B cell (primary cell): ENCODE data around the gene TMEM163. TPM values are rescaled to one million over a fixed set of nuclear protein-coding genes. Genes with fewer than 3 reads are reported as not detected.

Source experiments
- ATAC-seq: fragments of 200-7000 bp; cut with Tn5 transposase; one replicate; pipeline ENCODE4 v1.10.0; 2021; ENCODE audit warnings: low read depth, mild to moderate bottlenecking, moderate number of reproducible peaks, moderate library complexity
- CTCF ChIA-PET: fragments of 350-600 bp; sonication (Branson Sonifier 250); formaldehyde crosslinking; loops from one replicate; lab custom pipeline; 2021; ENCODE audit warnings: antibody characterized with exemption, inconsistent platforms; lab: Charles Lee
- POLR2A ChIA-PET: fragments of 350-600 bp; sonication (Branson Sonifier 250); formaldehyde crosslinking; loops from one replicate; lab custom pipeline; 2021; ENCODE audit warnings: antibody characterized with exemption; lab: Charles Lee
- DNase-seq: peaks from one replicate; pipeline ENCODE4 v3.0.0; 2013
- H2AFZ ChIP-seq: 2 replicates; pipeline ENCODE4 v1.6.1; 2012; ENCODE audit warnings: mild to moderate bottlenecking, low read depth, low read length; ENCODE audit not compliant: insufficient read depth, poor library complexity, severe bottlenecking
- H3K27ac ChIP-seq, 2 donors: 1 replicate in 1 of 2; 2 replicates in 1 of 2; pipeline ENCODE4 v1.5.1; 2012 to 2013; ENCODE audit warnings: low read length in 2 of 2, mild to moderate bottlenecking in 2 of 2, moderate library complexity in 1 of 2
- H3K27me3 ChIP-seq, 4 experiments: fragments of 200-600 bp in 1 of 4; sonication (generic) in 1 of 4; replicated peaks in 1 of 4; 1 replicate in 2 of 4; 2 replicates in 2 of 4; pipeline versions ENCODE4 v1.6.1 to v1.7.0; 2013 to 2016; ENCODE audit warnings: low read length in 3 of 4, mild to moderate bottlenecking in 2 of 4, mixed read lengths in 1 of 4, moderate library complexity in 1 of 4; ENCODE audit not compliant: insufficient read depth in 4 of 4, control insufficient read depth in 3 of 4; ENCODE audit errors: control extremely low read depth in 1 of 4
- H3K36me3 ChIP-seq, 2 experiments: replicated peaks in 1 of 2; 1 replicate in 1 of 2; 2 replicates in 1 of 2; pipeline versions ENCODE4 v1.6.1 to v1.7.1; 2013; ENCODE audit warnings: low read length in 1 of 2; ENCODE audit not compliant: insufficient read depth in 2 of 2, control insufficient read depth in 1 of 2; ENCODE audit errors: control extremely low read depth in 1 of 2, extremely low read depth in 1 of 2
- H3K4me1 ChIP-seq, 2 donors: fragments of 200-600 bp in 1 of 2; sonication (generic) in 1 of 2; 1 replicate in 1 of 2; 2 replicates in 1 of 2; pipeline versions ENCODE4 v1.5.1 to v1.6.1; 2013 to 2017; ENCODE audit warnings: low read length in 2 of 2; ENCODE audit not compliant: control insufficient read depth in 2 of 2, insufficient read depth in 2 of 2
- H3K4me2 ChIP-seq: replicated peaks from 2 replicates; pipeline ENCODE3; 2012; ENCODE audit warnings: mild to moderate bottlenecking, low read depth, low read length; ENCODE audit not compliant: poor library complexity, severe bottlenecking
- H3K4me3 ChIP-seq, 5 experiments: fragments of 200-600 bp in 1 of 5; sonication (generic) in 1 of 5; 1 replicate in 3 of 5; 2 replicates in 2 of 5; pipeline versions ENCODE4 v1.5.1 to v1.7.0; 2011 to 2016; ENCODE audit warnings: low read length in 4 of 5, mild to moderate bottlenecking in 4 of 5, low read depth in 2 of 5, control low read depth in 1 of 5, moderate library complexity in 1 of 5; ENCODE audit not compliant: insufficient read depth in 1 of 5; ENCODE audit errors: control extremely low read depth in 1 of 5, extremely low read depth in 1 of 5
- H3K79me2 ChIP-seq: fragments of 200-600 bp; sonication (generic); one replicate; pipeline ENCODE4 v1.6.0; 2016; ENCODE audit warnings: low read length; ENCODE audit not compliant: control insufficient read depth, insufficient read depth
- H3K9ac ChIP-seq: fragments of 200-600 bp; sonication (generic); 2 replicates; pipeline ENCODE4 v1.6.1; 2017; ENCODE audit warnings: mild to moderate bottlenecking, low read length, moderate library complexity
- H3K9me3 ChIP-seq, 3 donors: one replicate each; pipeline versions ENCODE4 v1.6.1 to v1.7.1; 2013; ENCODE audit warnings: low read length in 2 of 3; ENCODE audit not compliant: control insufficient read depth in 2 of 3, insufficient read depth in 1 of 3; ENCODE audit errors: control extremely low read depth in 1 of 3
- H4K20me1 ChIP-seq: 2 replicates; pipeline ENCODE4 v1.6.0; 2012; ENCODE audit warnings: mild to moderate bottlenecking, low read length; ENCODE audit not compliant: insufficient read depth, control insufficient read depth, poor library complexity, severe bottlenecking
- H3K27ac Mint-ChIP-seq: one replicate; pipeline ENCODE4 v1.8.0; 2021; ENCODE audit warnings: mixed read lengths
- H3K27me3 Mint-ChIP-seq: one replicate; pipeline ENCODE4 v1.8.0; 2021; ENCODE audit warnings: mixed read lengths
- H3K4me1 Mint-ChIP-seq: one replicate; pipeline ENCODE4 v1.8.0; 2021; ENCODE audit warnings: mixed read lengths
- H3K4me3 Mint-ChIP-seq: one replicate; pipeline ENCODE4 v1.8.0; 2021; ENCODE audit warnings: mixed read lengths
- H3K9me3 Mint-ChIP-seq: one replicate; pipeline ENCODE4 v1.8.0; 2022; ENCODE audit warnings: mixed read lengths; ENCODE audit not compliant: insufficient read depth
- EZH2 ChIP-seq: IDR thresholded peaks from 2 replicates; pipeline ENCODE4 v1.6.1; 2012; ENCODE audit warnings: borderline replicate concordance, low read depth, mild to moderate bottlenecking, moderate library complexity, low read length; ENCODE audit not compliant: insufficient read depth, poor library complexity, severe bottlenecking
- WGBS: methylation state at CpG from one replicate; pipeline ENCODE4 v1.1.5; 2013; ENCODE audit warnings: missing lambda C conversion rate; ENCODE audit not compliant: insufficient coverage; 5-methylcytosine and 5-hydroxymethylcytosine counted together
- intact Hi-C: fragments of 100-400 bp; cut with micrococcal nuclease; formaldehyde crosslinking; loops from one replicate; pipeline ENCODE4 v1.10.0; 2022
- polyA plus RNA-seq: library from polyadenylated mRNA; depleted of rRNA; stranded (reverse); fragments of >200 nt; gene quantifications from 2 replicates; pipeline ENCODE4 v1.2.3, GENCODE V29; 2012
- total RNA-seq, 2 donors: library from RNA; stranded (reverse); fragments of 120-200 nt in 1 of 2; gene quantifications; 1 replicate in 1 of 2; 2 replicates in 1 of 2; pipeline versions ENCODE4 v1.2.3 to v1.2.4, GENCODE V29; 2013 to 2022
- TF ChIP-seq, protein P1 (sequence below): fragments of 200-600 bp; IDR thresholded peaks from one replicate; pipeline ENCODE4 v1.8.0; 2022; ENCODE audit warnings: antibody characterized with exemption, mild to moderate bottlenecking

TMEM163 gene
- total and polyA plus RNA-seq, 2 donors (not counting 1 experiment from before 2014, with no cell fraction given): 2.6 to 5.6 TPM

DNA sequence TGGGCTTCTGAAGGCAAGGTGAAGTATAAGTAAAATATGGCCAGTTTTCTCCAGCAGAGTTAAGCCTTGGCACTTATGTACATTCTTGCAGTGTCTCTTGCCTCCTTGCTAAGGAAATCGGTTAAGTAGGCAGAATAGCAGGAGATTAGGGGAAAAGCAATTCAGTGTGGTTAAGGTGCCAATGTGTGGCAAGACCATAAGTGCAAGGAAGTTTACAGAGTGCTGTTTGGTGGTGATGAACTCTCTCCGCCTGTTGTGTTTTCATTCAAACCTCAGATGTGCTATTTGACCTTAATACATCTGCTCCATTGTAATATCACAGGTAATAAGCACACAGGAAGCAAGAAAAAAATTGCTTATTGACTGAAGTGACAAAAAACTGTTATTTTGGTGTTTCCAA, 308.8 kb downstream of the TMEM163 start:
- intact Hi-C loops: loop anchor here (5.0 kb wide), 1 partner anchor 203 kb away; no protein-coding TSS in a partner anchor
- ATAC-seq (no peak), DNase-seq (no peak)
- H3K27me3 Mint-ChIP-seq: no peaks in the 10 kb centered on the region
- Histone ChIP-seq H3K9me3 (no peaks in the 10 kb centered on the region), H3K79me2 (peaks cover 47% of the 10 kb centered on the region), H2AFZ (no peak overlapping the region), H4K20me1 (peaks cover 26% of the 10 kb centered on the region), H3K9ac (no peak overlapping the region), H3K27me3 (no peaks in the 10 kb centered on the region), H3K27ac (peak overlapping the region in 1 of 2 donors; percentile 74), H3K4me3 (no peak overlapping the region), H3K36me3 (peaks cover 0 to 57% of the 10 kb centered on the region in 2 experiments), H3K4me1 (peaks cover 45 to 55% of the 10 kb centered on the region in 2 donors), H3K4me2 (no peak overlapping the region)
- POLR2A ChIA-PET: no interaction called here
- H3K4me3 Mint-ChIP-seq: no peak overlapping the region
- H3K4me1 Mint-ChIP-seq: peaks cover 58% of the 10 kb centered on the region
- CTCF ChIA-PET: interaction anchor here (0.7 to 9.7 kb wide), 9 partner anchors 10 to 566 kb away, joined by 3 to 398 read pairs (median 44); no protein-coding TSS in a partner anchor
- peak overlapping the region; percentile 79 for H3K27ac Mint-ChIP-seq
- TF ChIP-seq, protein P1, sequence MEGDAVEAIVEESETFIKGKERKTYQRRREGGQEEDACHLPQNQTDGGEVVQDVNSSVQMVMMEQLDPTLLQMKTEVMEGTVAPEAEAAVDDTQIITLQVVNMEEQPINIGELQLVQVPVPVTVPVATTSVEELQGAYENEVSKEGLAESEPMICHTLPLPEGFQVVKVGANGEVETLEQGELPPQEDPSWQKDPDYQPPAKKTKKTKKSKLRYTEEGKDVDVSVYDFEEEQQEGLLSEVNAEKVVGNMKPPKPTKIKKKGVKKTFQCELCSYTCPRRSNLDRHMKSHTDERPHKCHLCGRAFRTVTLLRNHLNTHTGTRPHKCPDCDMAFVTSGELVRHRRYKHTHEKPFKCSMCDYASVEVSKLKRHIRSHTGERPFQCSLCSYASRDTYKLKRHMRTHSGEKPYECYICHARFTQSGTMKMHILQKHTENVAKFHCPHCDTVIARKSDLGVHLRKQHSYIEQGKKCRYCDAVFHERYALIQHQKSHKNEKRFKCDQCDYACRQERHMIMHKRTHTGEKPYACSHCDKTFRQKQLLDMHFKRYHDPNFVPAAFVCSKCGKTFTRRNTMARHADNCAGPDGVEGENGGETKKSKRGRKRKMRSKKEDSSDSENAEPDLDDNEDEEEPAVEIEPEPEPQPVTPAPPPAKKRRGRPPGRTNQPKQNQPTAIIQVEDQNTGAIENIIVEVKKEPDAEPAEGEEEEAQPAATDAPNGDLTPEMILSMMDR: no peak
- no peak for TF ChIP-seq EZH2
- no peaks in the 10 kb centered on the region for H3K9me3 Mint-ChIP-seq
- 67% methylated on average over 1 of the region's 2 CpGs for WGBS

DNA sequence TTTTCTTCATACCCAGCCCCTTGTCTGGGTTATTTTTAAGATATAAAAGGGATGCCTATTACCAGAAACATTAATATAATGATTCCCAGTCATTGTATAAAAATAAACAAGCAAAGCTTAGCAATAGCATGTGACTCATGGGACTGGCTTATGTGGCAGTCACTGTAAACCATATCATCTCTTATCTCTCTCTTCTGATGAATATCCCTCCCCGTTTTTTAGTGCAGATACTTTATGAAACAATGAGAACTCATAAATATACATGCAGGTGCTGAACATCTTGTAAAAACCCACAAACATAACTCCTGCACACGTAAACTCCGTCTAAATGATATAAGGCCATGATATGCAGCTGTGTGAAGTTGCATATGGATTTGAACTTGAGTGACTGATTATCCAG, 310.0 kb downstream of the TMEM163 start:
- H3K4me1 Mint-ChIP-seq: peaks cover 58% of the 10 kb centered on the region
- CTCF ChIA-PET: interaction anchor here (1.0 to 9.7 kb wide), 3 partner anchors 13 to 522 kb away, joined by 3 to 398 read pairs (median 232); no protein-coding TSS in a partner anchor

More for the DNA sequence above, 310.0 kb downstream of the TMEM163 start:
- H2AFZ ChIP-seq: no peak overlapping the region
- no peak overlapping the region for H3K4me2 ChIP-seq
- peaks cover 0 to 58% of the 10 kb centered on the region in 2 experiments for H3K36me3 ChIP-seq
- no peaks in the 10 kb centered on the region for H3K27me3 ChIP-seq
- Mint-ChIP-seq H3K27ac (peak overlapping the region; percentile 37), H3K27me3 (no peaks in the 10 kb centered on the region), H3K9me3 (no peaks in the 10 kb centered on the region), H3K4me3 (no peak overlapping the region)
- no peak for DNase-seq
- no peak overlapping the region for H3K4me3 ChIP-seq
- no peak overlapping the region for H3K9ac ChIP-seq
- H3K4me1 ChIP-seq: peaks cover 45 to 55% of the 10 kb centered on the region in 2 donors
- peak overlapping the region; percentile 15 to 74 for H3K27ac ChIP-seq
- H3K79me2 ChIP-seq: peaks cover 41% of the 10 kb centered on the region
- peaks cover 20% of the 10 kb centered on the region for H4K20me1 ChIP-seq
- no peak for ATAC-seq
- no CpG with 5 or more reads among the region's 3 CpGs for WGBS
- H3K9me3 ChIP-seq: no peaks in the 10 kb centered on the region
- POLR2A ChIA-PET: no interaction called here
- intact Hi-C loops: no loop called here
- no peak for TF ChIP-seq EZH2
- TF ChIP-seq, protein P1: no peak
